Thyroid gland (tissue), 4 donors: ENCODE data around the gene OXCT2.
"Not testable (repeated sequence)": the region's sequence is repeated elsewhere in the genome, so short reads cannot be mapped to it uniquely, and the experiment has no call there.

Experiments used
- POLR2A ChIP-seq, 2 donors: fragments of 450-650 bp; IDR thresholded peaks; one replicate each; pipeline ENCODE4 v1.6.1; 2017; ENCODE audit warnings: antibody characterized with exemption in 2 of 2, mild to moderate bottlenecking in 2 of 2, moderate library complexity in 1 of 2
- TF ChIP-seq, protein P1 (sequence below), 6 experiments: fragments of 200-600 bp in 3 of 6; fragments of 450-650 bp in 3 of 6; sonication (generic) in 3 of 6; IDR thresholded peaks; one replicate each; pipeline ENCODE4 v1.5.1; 2016 to 2019; ENCODE audit warnings: antibody characterized with exemption in 6 of 6, mild to moderate bottlenecking in 2 of 6, inconsistent platforms in 1 of 6, moderate library complexity in 1 of 6

DNA sequence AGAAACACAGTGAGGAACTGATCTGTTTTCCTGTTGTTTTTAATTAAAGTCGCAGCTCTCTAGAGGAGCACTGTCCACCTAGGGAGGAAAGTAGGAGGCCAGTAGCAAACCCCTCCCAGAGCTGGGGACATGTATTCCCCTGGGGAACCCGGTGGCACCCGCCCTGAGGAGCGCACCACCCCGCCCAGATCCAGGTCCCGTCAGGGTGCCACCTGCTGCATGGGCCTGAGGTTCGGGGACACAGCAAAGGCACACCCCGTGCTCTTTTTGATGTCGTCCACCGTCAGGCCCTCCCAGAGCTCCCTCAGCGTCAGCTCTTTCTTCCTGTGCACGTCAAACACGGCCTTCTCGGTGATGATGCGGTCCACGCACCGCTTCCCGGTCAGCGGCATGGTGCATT is 1.6 kb downstream of the OXCT2 start:
- TF ChIP-seq, protein P1, sequence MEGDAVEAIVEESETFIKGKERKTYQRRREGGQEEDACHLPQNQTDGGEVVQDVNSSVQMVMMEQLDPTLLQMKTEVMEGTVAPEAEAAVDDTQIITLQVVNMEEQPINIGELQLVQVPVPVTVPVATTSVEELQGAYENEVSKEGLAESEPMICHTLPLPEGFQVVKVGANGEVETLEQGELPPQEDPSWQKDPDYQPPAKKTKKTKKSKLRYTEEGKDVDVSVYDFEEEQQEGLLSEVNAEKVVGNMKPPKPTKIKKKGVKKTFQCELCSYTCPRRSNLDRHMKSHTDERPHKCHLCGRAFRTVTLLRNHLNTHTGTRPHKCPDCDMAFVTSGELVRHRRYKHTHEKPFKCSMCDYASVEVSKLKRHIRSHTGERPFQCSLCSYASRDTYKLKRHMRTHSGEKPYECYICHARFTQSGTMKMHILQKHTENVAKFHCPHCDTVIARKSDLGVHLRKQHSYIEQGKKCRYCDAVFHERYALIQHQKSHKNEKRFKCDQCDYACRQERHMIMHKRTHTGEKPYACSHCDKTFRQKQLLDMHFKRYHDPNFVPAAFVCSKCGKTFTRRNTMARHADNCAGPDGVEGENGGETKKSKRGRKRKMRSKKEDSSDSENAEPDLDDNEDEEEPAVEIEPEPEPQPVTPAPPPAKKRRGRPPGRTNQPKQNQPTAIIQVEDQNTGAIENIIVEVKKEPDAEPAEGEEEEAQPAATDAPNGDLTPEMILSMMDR (IDR thresholded peaks at IDR 0.05) = not testable (repeated sequence)
- TF ChIP-seq POLR2A (IDR thresholded peaks at IDR 0.05) = not testable (repeated sequence)
